Glutamatergic neuron (in vitro differentiated cells): ENCODE data around the gene FASTKD1. TPM values are rescaled to one million over a fixed set of nuclear protein-coding genes. Genes with fewer than 3 reads are reported as not detected.
"Not testable (repeated sequence)": the region's sequence is repeated elsewhere in the genome, so short reads cannot be mapped to it uniquely, and the experiment has no call there.

ENCODE experiments used
- DNase-seq: peaks from one replicate; pipeline ENCODE4 v3.0.0; 2022
- H3K27ac Mint-ChIP-seq: one replicate; pipeline ENCODE4 v1.8.0; 2020; ENCODE audit warnings: mild to moderate bottlenecking, mixed read lengths, inconsistent platforms; ENCODE audit not compliant: unreplicated experiment
- H3K27me3 Mint-ChIP-seq: one replicate; pipeline ENCODE4 v1.8.0; 2020; ENCODE audit warnings: mild to moderate bottlenecking, moderate library complexity, mixed read lengths, inconsistent platforms; ENCODE audit not compliant: unreplicated experiment
- H3K36me3 Mint-ChIP-seq: one replicate; pipeline ENCODE4 v1.8.0; 2020; ENCODE audit warnings: mild to moderate bottlenecking, mixed read lengths, inconsistent platforms; ENCODE audit not compliant: unreplicated experiment
- H3K4me1 Mint-ChIP-seq: one replicate; pipeline ENCODE4 v1.8.0; 2020; ENCODE audit warnings: mild to moderate bottlenecking, low read depth, mixed read lengths, inconsistent platforms; ENCODE audit not compliant: unreplicated experiment
- H3K4me3 Mint-ChIP-seq: one replicate; pipeline ENCODE4 v1.8.0; 2020; ENCODE audit warnings: mild to moderate bottlenecking, mixed read lengths, inconsistent platforms; ENCODE audit not compliant: unreplicated experiment
- H3K9me3 Mint-ChIP-seq: one replicate; pipeline ENCODE4 v1.8.0; 2020; ENCODE audit warnings: mild to moderate bottlenecking, moderate library complexity, mixed read lengths, inconsistent platforms; ENCODE audit not compliant: unreplicated experiment
- CTCF ChIP-seq: fragments of 200-600 bp; sonication (generic); IDR thresholded peaks from one replicate; pipeline ENCODE4 v1.5.0; 2021; ENCODE audit not compliant: partially characterized antibody, unreplicated experiment
- total RNA-seq: library from RNA; stranded (reverse); fragmentation: NEBNext Ultra II Directional; extraction: Animal tissue kit (Norgen Biotek cat#: 25700); gene quantifications from one replicate; pipeline ENCODE4 v1.2.1, GENCODE V29; 2021; ENCODE audit not compliant: unreplicated experiment

Gene FASTKD1
- total RNA-seq, 1 donor from 2014 or later = 38.1 TPM

GRCh38 chr2:169613876-169614275, 40.2 kb upstream of the FASTKD1 start:
- no peak overlapping the region for H3K27ac Mint-ChIP-seq
- no peak overlapping the region for H3K4me3 Mint-ChIP-seq
- H3K4me1 Mint-ChIP-seq = no peaks in the 10 kb centered on the region
- TF ChIP-seq CTCF = no peak
- DNase-seq = no peak
- peaks cover 37% of the 10 kb centered on the region for H3K36me3 Mint-ChIP-seq
- H3K9me3 Mint-ChIP-seq = peaks cover 1% of the 10 kb centered on the region
- no peaks in the 10 kb centered on the region for H3K27me3 Mint-ChIP-seq

- DNase-seq = no peak
- Mint-ChIP-seq H3K4me1 (no peaks in the 10 kb centered on the region), H3K36me3 (peaks cover 11% of the 10 kb centered on the region), H3K4me3 (no peak overlapping the region), H3K27me3 (no peaks in the 10 kb centered on the region), H3K9me3 (no peaks in the 10 kb centered on the region), H3K27ac (no peak overlapping the region)
- TF ChIP-seq CTCF = no peak
These were observed 35.6 kb upstream of the FASTKD1 start for GRCh38 chr2:169609264-169609663.

GRCh38 chr2:169599568-169599967, 25.9 kb upstream of the FASTKD1 start:
- no peak overlapping the region for H3K4me3 Mint-ChIP-seq
- DNase-seq = no peak
- H3K4me1 Mint-ChIP-seq = no peaks in the 10 kb centered on the region
- H3K27ac Mint-ChIP-seq = no peak overlapping the region
- H3K9me3 Mint-ChIP-seq = no peaks in the 10 kb centered on the region
- TF ChIP-seq CTCF = no peak
- no peaks in the 10 kb centered on the region for H3K36me3 Mint-ChIP-seq
- peaks cover 3% of the 10 kb centered on the region for H3K27me3 Mint-ChIP-seq

- H3K27ac Mint-ChIP-seq = no peak overlapping the region
- H3K27me3 Mint-ChIP-seq = peaks cover 3% of the 10 kb centered on the region
- no peak for TF ChIP-seq CTCF
- no peak for DNase-seq
- no peaks in the 10 kb centered on the region for H3K9me3 Mint-ChIP-seq
- no peak overlapping the region for H3K4me3 Mint-ChIP-seq
- no peaks in the 10 kb centered on the region for H3K36me3 Mint-ChIP-seq
- H3K4me1 Mint-ChIP-seq = no peaks in the 10 kb centered on the region
These were observed 25.3 kb upstream of the FASTKD1 start for GRCh38 chr2:169598982-169599381.

GRCh38 chr2:169596546-169596945, 22.9 kb upstream of the FASTKD1 start:
- not testable (repeated sequence) for H3K4me1 Mint-ChIP-seq, H3K27ac Mint-ChIP-seq, H3K4me3 Mint-ChIP-seq, DNase-seq, H3K36me3 Mint-ChIP-seq, H3K27me3 Mint-ChIP-seq, H3K9me3 Mint-ChIP-seq

- H3K27ac Mint-ChIP-seq = no peak overlapping the region
These were observed 17.1 kb upstream of the FASTKD1 start for GRCh38 chr2:169590804-169591203.

More at GRCh38 chr2:169590804-169591203, 17.1 kb upstream of the FASTKD1 start:
- no peak for DNase-seq
- Mint-ChIP-seq H3K4me1 (peaks cover 6% of the 10 kb centered on the region), H3K36me3 (no peaks in the 10 kb centered on the region), H3K27me3 (peaks cover 4% of the 10 kb centered on the region), H3K9me3 (no peaks in the 10 kb centered on the region), H3K4me3 (no peak overlapping the region)
- no peak for TF ChIP-seq CTCF
